ENCODE results near the gene CAPN11. TPM values are rescaled to one million over a fixed set of nuclear protein-coding genes. Genes with fewer than 3 reads are reported as not detected.

The CAPN11 gene
- total RNA-seq, 4 donors from 2014 or later = 0.72 to 1.1 (median 0.89) TPM

- TF ChIP-seq CTCF (IDR thresholded peaks at IDR 0.05) (no peak), POLR2A (IDR thresholded peaks at IDR 0.05) (no peak)
- no peak overlapping the region for H3K4me3 ChIP-seq (ENCODE audit: low read depth, poor library complexity, severe bottlenecking)
- intact Hi-C loops (cut with DNase I; ENCODE audit: low total_unique reads) = no loop called here
- 56 to 60% methylated on average over 11 to 14 of the region's 14 CpGs for WGBS, 2 donors
- DNase-seq (ENCODE audit: low spot score in 2 of 2) = no peak
Measured at GRCh38 chr6:44233567-44234100, 75.0 kb downstream of the CAPN11 start.

Other genes starting within 250 kb of the CAPN11 start
- 10 to 100 TPM; 45.7 to 74.3 (median 52.0) TPM for gene MRPL14, start 31.4 kb upstream of the CAPN11 start, total RNA-seq
- gene TMEM63B, start 31.3 kb upstream of the CAPN11 start, total RNA-seq = 10 to 100 TPM; 73.4 to 91.2 (median 87.7) TPM
- gene MYMX, start 58.1 kb downstream of the CAPN11 start, total RNA-seq = under 1 TPM in 1 of 4 donors, not detected in 3; 0.69 TPM
- gene SLC29A1, start 64.8 kb downstream of the CAPN11 start, total RNA-seq = 10 to 100 TPM; 54.6 to 86.4 (median 82.5) TPM
- 100 to 1,000 TPM; 505 to 604 (median 551) TPM for gene HSP90AB1, start 88.3 kb downstream of the CAPN11 start, total RNA-seq
- 10 to 100 TPM; 18.0 to 40.6 (median 32.6) TPM for gene SLC35B2, start 98.7 kb downstream of the CAPN11 start, total RNA-seq
- gene NFKBIE, start 106.7 kb downstream of the CAPN11 start, total RNA-seq = 10 to 100 TPM; 10.8 to 21.1 (median 17.3) TPM
- under 1 TPM in 2 of 4 donors, not detected in 2; 0.10 to 0.42 TPM for gene TMEM151B, start 111.6 kb downstream of the CAPN11 start, total RNA-seq
- 10 to 100 TPM in 3 of 4 donors, 1 to 10 TPM in 1; 5.9 to 15.7 (median 12.8) TPM for gene AARS2, start 154.5 kb downstream of the CAPN11 start, total RNA-seq
- gene SPATS1, start 183.8 kb downstream of the CAPN11 start, total RNA-seq = under 1 TPM in 1 of 4 donors, not detected in 3; 0.23 TPM
- gene CDC5L, start 228.9 kb downstream of the CAPN11 start, total RNA-seq = 10 to 100 TPM; 12.3 to 19.2 (median 13.9) TPM